Motor neuron (in vitro differentiated cells): ENCODE results near the gene SEPTIN6. TPM values are rescaled to one million over a fixed set of nuclear protein-coding genes. Genes with fewer than 3 reads are reported as not detected.

Experiments used
- ATAC-seq, 8 experiments: fragments of 200-7000 bp; cut with Tn5 transposase; replicated peaks in 6 of 8; 2 replicates each; pipeline ENCODE4 v1.8.0; 2021; ENCODE audit warnings: mild to moderate bottlenecking in 8 of 8, moderate library complexity in 8 of 8
- H3K27ac ChIP-seq, 2 donors: fragments of 250-450 bp; sonication (Bioruptor Pico); 2 replicates each; pipeline ENCODE4 v1.9.0; 2021; ENCODE audit warnings: antibody characterized with exemption in 2 of 2, mild to moderate bottlenecking in 2 of 2, moderate library complexity in 1 of 2
- H3K4me1 ChIP-seq, 2 donors: fragments of 250-450 bp; sonication (Bioruptor Pico); replicated peaks in 1 of 2; 2 replicates each; pipeline ENCODE4 v1.6.1; 2021; ENCODE audit warnings: antibody characterized with exemption in 2 of 2, mild to moderate bottlenecking in 2 of 2, moderate library complexity in 1 of 2
- H3K4me3 ChIP-seq, 5 donors: fragments of 250-450 bp; sonication (Bioruptor Pico); 2 replicates each; pipeline ENCODE4 v1.9.0; 2021; ENCODE audit warnings: antibody characterized with exemption in 5 of 5, mild to moderate bottlenecking in 5 of 5, moderate library complexity in 4 of 5
- WGBS, 10 experiments: fragments of 450-650 bp; shearing (Covaris generic); methylation state at CpG; one replicate each; pipeline ENCODE4 v1.0.0; 2022; 5-methylcytosine and 5-hydroxymethylcytosine counted together
- in situ Hi-C, 9 experiments: fragments of 400-800 bp; cut with MboI; loops; one replicate each; pipeline ENCODE4 v1.15.0; 2021; ENCODE audit warnings: low sequenced_read_pairs in 9 of 9, low pct_unique_long_range_greater_than_20kb in 2 of 9; ENCODE audit not compliant: unreplicated experiment in 9 of 9
- total RNA-seq, 8 experiments: library from RNA; unstranded; fragments of 300-600 nt; gene quantifications; 2 replicates each; pipeline versions ENCODE4 v1.2.3 to v1.2.4, GENCODE V29; 2022

SEPTIN6 gene
- 10 to 100 TPM; 35.4 to 96.5 (median 68.9) TPM for total RNA-seq

GRCh38 chrX:119693040-119693995, at the start of gene SEPTIN6:
SEPTIN6 (minus strand) TSS chrX:119693168; CDS start chrX:119693105, 63 bp downstream.
- WGBS, 10 experiments, result 20 to 40% methylated on average over 1 to 2 of the region's 59 CpGs; no CpG with 5 or more reads in 8 of the 10 experiments
- in situ Hi-C loops, result no loop called here
- peak; percentile 76 to 83 (median 82) for ATAC-seq
- peak within 1 kb of the TSS; percentile 83 to 94 (median 90) for H3K4me3 ChIP-seq
- H3K4me1 ChIP-seq, result peaks cover 5 to 8% of the 10 kb centered on the region in 2 donors
- H3K27ac ChIP-seq, result peak within 1 kb of the TSS; percentile 76 to 92

- ATAC-seq, result peak in 4 of 8 experiments; percentile 27 to 57 (median 46)
- 40% methylated on average over 1 of the region's 5 CpGs; no CpG with 5 or more reads in 9 of the 10 experiments for WGBS, 10 experiments
- in situ Hi-C loops, result loop anchor here in 1 of 9 experiments (25.0 kb wide), 1 partner anchor 226 kb away; no protein-coding TSS in a partner anchor
These were observed 45.8 kb upstream of the SEPTIN6 start for GRCh38 chrX:119738742-119739141.

GRCh38 chrX:119736206-119736764, 43.3 kb upstream of the SEPTIN6 start:
- WGBS, 10 experiments, result 33 to 80% (median 57%) methylated on average over 1 to 7 of the region's 12 CpGs; no CpG with 5 or more reads in 7 of the 10 experiments
- no peak for ATAC-seq
- in situ Hi-C loops, result loop anchor here in 1 of 9 experiments (25.0 kb wide), 1 partner anchor 224 kb away; no protein-coding TSS in a partner anchor
- Histone ChIP-seq H3K4me1 (no peaks in the 10 kb centered on the region), H3K27ac (no peak overlapping the region), H3K4me3 (no peak overlapping the region)

More at GRCh38 chrX:119738742-119739141, 45.8 kb upstream of the SEPTIN6 start:
- H3K4me1 ChIP-seq, result no peaks in the 10 kb centered on the region
- H3K27ac ChIP-seq, result no peak overlapping the region
- no peak overlapping the region for H3K4me3 ChIP-seq

GRCh38 chrX:119735467-119735866, 42.5 kb upstream of the SEPTIN6 start:
- Histone ChIP-seq H3K27ac (no peak overlapping the region), H3K4me1 (no peaks in the 10 kb centered on the region), H3K4me3 (no peak overlapping the region)
- ATAC-seq, result peak in 1 of 8 experiments; percentile 21
- no CpG with 5 or more reads among the region's 6 CpGs for WGBS, 10 experiments
- in situ Hi-C loops, result loop anchor here in 1 of 9 experiments (25.0 kb wide), 1 partner anchor 223 kb away; no protein-coding TSS in a partner anchor

GRCh38 chrX:119734897-119735339, 42.0 kb upstream of the SEPTIN6 start:
- WGBS, 10 experiments, result 66% methylated on average over 4 of the region's 7 CpGs; no CpG with 5 or more reads in 9 of the 10 experiments

GRCh38 chrX:119729408-119730201, 36.6 kb upstream of the SEPTIN6 start:
- WGBS, 10 experiments, result 28 to 83% (median 35%) methylated on average over 2 to 9 of the region's 14 CpGs; no CpG with 5 or more reads in 7 of the 10 experiments
- Histone ChIP-seq H3K27ac (no peak overlapping the region), H3K4me1 (no peaks in the 10 kb centered on the region), H3K4me3 (no peak overlapping the region)
- peak in 3 of 8 experiments; percentile 54 to 70 (median 55) for ATAC-seq
- in situ Hi-C loops, result loop anchor here in 1 of 9 experiments (25.0 kb wide), 1 partner anchor 217 kb away; no protein-coding TSS in a partner anchor

More at GRCh38 chrX:119734897-119735339, 42.0 kb upstream of the SEPTIN6 start:
- ATAC-seq, result peak in 1 of 8 experiments; percentile 16
- Histone ChIP-seq H3K27ac (no peak overlapping the region), H3K4me1 (no peaks in the 10 kb centered on the region), H3K4me3 (no peak overlapping the region)
- in situ Hi-C loops, result loop anchor here in 1 of 9 experiments (25.0 kb wide), 1 partner anchor 223 kb away; no protein-coding TSS in a partner anchor

- H3K4me3 ChIP-seq, result no peak overlapping the region
- ATAC-seq, result peak in 1 of 8 experiments; percentile 49
- in situ Hi-C loops, result loop anchor here in 1 of 9 experiments (25.0 kb wide), 1 partner anchor 216 kb away; no protein-coding TSS in a partner anchor
- 27 to 52% (median 44%) methylated on average over 2 to 4 of the region's 5 CpGs; no CpG with 5 or more reads in 7 of the 10 experiments for WGBS, 10 experiments
- no peaks in the 10 kb centered on the region for H3K4me1 ChIP-seq
- no peak overlapping the region for H3K27ac ChIP-seq
These were observed 35.5 kb upstream of the SEPTIN6 start for GRCh38 chrX:119728487-119728886.

GRCh38 chrX:119726900-119727555, 34.1 kb upstream of the SEPTIN6 start:
- WGBS, 10 experiments, result 0 to 36% (median 13%) methylated on average over 1 to 6 of the region's 7 CpGs; no CpG with 5 or more reads in 6 of the 10 experiments
- peak in 1 of 8 experiments; percentile 54 for ATAC-seq
- Histone ChIP-seq H3K4me1 (no peaks in the 10 kb centered on the region), H3K4me3 (no peak overlapping the region), H3K27ac (no peak overlapping the region)
- in situ Hi-C loops, result loop anchor here in 1 of 9 experiments (25.0 kb wide), 1 partner anchor 215 kb away; no protein-coding TSS in a partner anchor

- H3K4me3 ChIP-seq, result no peak overlapping the region
- H3K4me1 ChIP-seq, result no peaks in the 10 kb centered on the region
- WGBS, 10 experiments, result 49 to 100% (median 100%) methylated on average over 1 to 2 of the region's 2 CpGs; no CpG with 5 or more reads in 5 of the 10 experiments
- in situ Hi-C loops, result no loop called here
- no peak overlapping the region for H3K27ac ChIP-seq
- ATAC-seq, result no peak
These were observed 29.0 kb upstream of the SEPTIN6 start for GRCh38 chrX:119721926-119722325.

GRCh38 chrX:119721487-119721886, 28.5 kb upstream of the SEPTIN6 start:
- Histone ChIP-seq H3K4me1 (no peaks in the 10 kb centered on the region), H3K27ac (no peak overlapping the region), H3K4me3 (no peak overlapping the region)
- in situ Hi-C loops, result no loop called here
- WGBS, 10 experiments, result 43% methylated on average over 1 of the region's 6 CpGs; no CpG with 5 or more reads in 9 of the 10 experiments
- ATAC-seq, result no peak

GRCh38 chrX:119709630-119710029, 16.7 kb upstream of the SEPTIN6 start:
- in situ Hi-C loops, result no loop called here
- no peak overlapping the region for H3K4me3 ChIP-seq
- WGBS, 10 experiments, result 56 to 100% (median 67%) methylated on average over 1 to 3 of the region's 3 CpGs; no CpG with 5 or more reads in 7 of the 10 experiments
- no peak overlapping the region for H3K27ac ChIP-seq
- H3K4me1 ChIP-seq, result no peaks in the 10 kb centered on the region
- ATAC-seq, result no peak
